ENCODE results near the gene ENTPD8. TPM values are rescaled to one million over a fixed set of nuclear protein-coding genes. Genes with fewer than 3 reads are reported as not detected.

Gene ENTPD8
- total and polyA plus RNA-seq, 2 of the 4 experiments (the other 2 are of a cell fraction): 0.07 TPM; not detected in 1

DNA sequence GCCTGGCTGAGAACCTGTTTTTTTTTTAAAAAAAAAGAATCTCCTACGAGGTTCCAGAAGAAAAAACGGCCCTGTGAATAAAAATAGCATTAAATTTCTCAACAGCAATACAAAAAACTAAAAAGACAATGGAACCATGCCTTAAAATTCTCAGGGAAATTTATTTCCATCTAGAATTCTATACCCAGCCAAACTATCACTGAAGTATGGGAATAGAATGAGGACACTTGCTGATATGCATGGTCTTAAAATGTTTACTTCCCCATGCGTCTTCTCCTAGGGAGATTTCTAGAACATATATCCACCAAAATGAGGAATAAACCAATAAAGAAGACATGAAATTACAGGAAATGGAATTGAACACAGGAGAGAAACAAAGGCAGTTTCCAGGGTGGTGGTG is 34.5 kb upstream of the ENTPD8 start:
- Histone ChIP-seq H2BK120ac (ENCODE audit: low read depth, low read length) (no peak overlapping the region), H3K56ac (ENCODE audit: extremely low read depth, insufficient read depth, low read length) (no peak overlapping the region), H3K9me1 (ENCODE audit: insufficient read depth, low read length) (no peaks in the 10 kb centered on the region), H3K9me3 (ENCODE audit: control insufficient read depth, insufficient read depth, low read length) (peaks cover 16% of the 10 kb centered on the region), H3K4me2 (ENCODE audit: low read depth, low read length) (no peak overlapping the region), H3K27me3 (ENCODE audit: control insufficient read depth, insufficient read depth, low read length) (peaks cover 17% of the 10 kb centered on the region), H3K9ac (ENCODE audit: low read depth, low read length) (no peak overlapping the region), H3K14ac (replicated peaks; ENCODE audit: low read depth, low read length) (no peak overlapping the region), H4K20me1 (ENCODE audit: insufficient read depth, low read length) (no peaks in the 10 kb centered on the region), H3K4me3 (ENCODE audit: insufficient read depth, low read depth, low read length) (no peak overlapping the region), H2AK5ac (ENCODE audit: low read depth, low read length) (no peak overlapping the region), H2AFZ (replicated peaks; ENCODE audit: low read length, poor library complexity) (no peak overlapping the region), H3K79me1 (ENCODE audit: low read depth in 1 of 2, low read length in 2 of 2) (no peaks in the 10 kb centered on the region), H3K36me3 (ENCODE audit: control insufficient read depth, insufficient read depth, low read length) (no peaks in the 10 kb centered on the region), H3K27ac (ENCODE audit: insufficient read depth, low read length) (no peak overlapping the region), H4K91ac (ENCODE audit: insufficient read depth, low read depth, low read length) (no peak overlapping the region), H4K5ac (ENCODE audit: low read depth, low read length) (no peak overlapping the region), H2BK20ac (ENCODE audit: low read depth, low read length) (no peak overlapping the region), H2BK5ac (ENCODE audit: low read depth, low read length, poor library complexity, severe bottlenecking) (no peak overlapping the region), H2BK15ac (ENCODE audit: low read depth, low read length) (no peak overlapping the region), H2AK9ac (replicated peaks; ENCODE audit: low read depth, low read length, poor library complexity) (no peak overlapping the region), H3K4ac (ENCODE audit: low read depth, low read length) (no peak overlapping the region), H3K18ac (ENCODE audit: low read depth, low read length) (no peak overlapping the region), H3K23ac (ENCODE audit: low read depth, low read length) (no peak overlapping the region), H3K4me1 (ENCODE audit: control insufficient read depth, insufficient read depth, low read length) (peaks cover 2% of the 10 kb centered on the region; the same call in 1 of the 2 replicates), H4K8ac (ENCODE audit: low read depth in 2 of 2, low read length in 2 of 2) (no peak overlapping the region)
- in situ Hi-C loops (cut with MboI; ENCODE audit: low sequenced_read_pairs): no loop called here
- ChIA-PET POLR2A (ENCODE audit: unreplicated experiment) (no interaction called here), CTCF (no interaction called here)
- DNase-seq (no peak), ATAC-seq (ENCODE audit: low read depth) (no peak)
- TF ChIP-seq, protein P1, sequence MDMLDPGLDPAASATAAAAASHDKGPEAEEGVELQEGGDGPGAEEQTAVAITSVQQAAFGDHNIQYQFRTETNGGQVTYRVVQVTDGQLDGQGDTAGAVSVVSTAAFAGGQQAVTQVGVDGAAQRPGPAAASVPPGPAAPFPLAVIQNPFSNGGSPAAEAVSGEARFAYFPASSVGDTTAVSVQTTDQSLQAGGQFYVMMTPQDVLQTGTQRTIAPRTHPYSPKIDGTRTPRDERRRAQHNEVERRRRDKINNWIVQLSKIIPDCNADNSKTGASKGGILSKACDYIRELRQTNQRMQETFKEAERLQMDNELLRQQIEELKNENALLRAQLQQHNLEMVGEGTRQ (IDR thresholded peaks at IDR 0.05; ENCODE audit: low read depth, low read length): no peak
- TF ChIP-seq RFX5 (IDR thresholded peaks at IDR 0.05; ENCODE audit: low read depth, low read length): no peak
- TF ChIP-seq CHD1 (IDR thresholded peaks at IDR 0.05; ENCODE audit: low read depth, low read length): no peak
- TF ChIP-seq CEBPB (IDR thresholded peaks at IDR 0.05; ENCODE audit: low read depth, low read length): no peak
- no peak for TF ChIP-seq MXI1 (IDR thresholded peaks at IDR 0.05; ENCODE audit: borderline replicate concordance, low read depth, low read length)
- TF ChIP-seq MAFK (IDR thresholded peaks at IDR 0.05; ENCODE audit: low read depth, low read length): no peak
- TF ChIP-seq MAZ (IDR thresholded peaks at IDR 0.05; ENCODE audit: borderline replicate concordance, low read depth, low read length): no peak
- no peak for TF ChIP-seq BHLHE40 (IDR thresholded peaks at IDR 0.05; ENCODE audit: low read depth, low read length)
- dilution Hi-C loops (cut with HindIII; ENCODE audit: low sequenced_read_pairs, unreplicated experiment): no loop called here
- no CpG with 5 or more reads among the region's 3 CpGs for WGBS, 2 experiments (ENCODE audit: extremely low coverage in 2 of 2, insufficient read length in 1 of 2)
- intact Hi-C loops (cut with micrococcal nuclease): no loop called here
- no TSS peak for BruUV-seq (replicated peaks)

Measured in IMR-90 (cell line).